Measurements from ENCODE around the gene KRT10. TPM values are rescaled to one million over a fixed set of nuclear protein-coding genes. Genes with fewer than 3 reads are reported as not detected.
A peak's percentile ranks its signal among the peaks of the same experiment; 100 is the strongest.

Gene KRT10
- total RNA-seq, 2 donors from 2014 or later, result 59.1 to 59.3 TPM

- DNase-seq, result no peak
- Mint-ChIP-seq H3K4me3 (no peak overlapping the region), H3K27ac (no peak overlapping the region), H3K27me3 (ENCODE audit: low read depth) (peaks cover 31% of the 10 kb centered on the region), H3K36me3 (ENCODE audit: insufficient read depth in 2 of 2) (no peaks in the 10 kb centered on the region), H3K4me1 (ENCODE audit: low read depth) (no peaks in the 10 kb centered on the region), H3K9me3 (no peaks in the 10 kb centered on the region)
- ATAC-seq (replicated peaks in 1 of 2), result no peak
Observed at GRCh38 chr17:40791787-40792436, 30.5 kb downstream of the KRT10 start.

- ATAC-seq (replicated peaks in 1 of 2) (no peak), DNase-seq (no peak)
- Mint-ChIP-seq H3K4me3 (no peak overlapping the region), H3K4me1 (ENCODE audit: low read depth) (no peaks in the 10 kb centered on the region), H3K9me3 (no peaks in the 10 kb centered on the region), H3K27me3 (ENCODE audit: low read depth) (peaks cover 25% of the 10 kb centered on the region), H3K36me3 (ENCODE audit: insufficient read depth in 2 of 2) (no peaks in the 10 kb centered on the region), H3K27ac (no peak overlapping the region)
Observed at GRCh38 chr17:40791111-40791510, 31.3 kb downstream of the KRT10 start.

- Mint-ChIP-seq H3K36me3 (ENCODE audit: insufficient read depth in 2 of 2) (no peaks in the 10 kb centered on the region), H3K4me3 (no peak within 1 kb of the TSS), H3K27me3 (ENCODE audit: low read depth) (peaks cover 29% of the 10 kb centered on the region), H3K9me3 (no peaks in the 10 kb centered on the region), H3K4me1 (ENCODE audit: low read depth) (peaks cover 9% of the 10 kb centered on the region), H3K27ac (no peak within 1 kb of the TSS)
- DNase-seq (no peak), ATAC-seq (replicated peaks in 1 of 2) (no peak)
Observed at GRCh38 chr17:40782450-40782849, 40.0 kb downstream of the KRT10 start, which contains the start of gene KRT27. TSS of gene KRT27 (minus strand) at chr17:40782550. CDS start at chr17:40782493, 57 bp downstream.

GRCh38 chr17:40779181-40779909 lies 43.1 kb downstream of the KRT10 start:
- Mint-ChIP-seq H3K27ac (no peak overlapping the region), H3K4me3 (peak overlapping the region; percentile 53 to 63), H3K36me3 (ENCODE audit: insufficient read depth in 2 of 2) (no peaks in the 10 kb centered on the region), H3K4me1 (ENCODE audit: low read depth) (peaks cover 9% of the 10 kb centered on the region), H3K27me3 (ENCODE audit: low read depth) (peaks cover 59% of the 10 kb centered on the region), H3K9me3 (no peaks in the 10 kb centered on the region)
- ATAC-seq (replicated peaks in 1 of 2) (peak in 1 of 2 donors; percentile 49), DNase-seq (peak; percentile 9 to 30)

GRCh38 chr17:40778461-40778860 lies 44.0 kb downstream of the KRT10 start:
- Mint-ChIP-seq H3K27me3 (ENCODE audit: low read depth) (peaks cover 62% of the 10 kb centered on the region), H3K27ac (no peak overlapping the region), H3K4me3 (no peak overlapping the region), H3K4me1 (ENCODE audit: low read depth) (peaks cover 9% of the 10 kb centered on the region), H3K9me3 (no peaks in the 10 kb centered on the region), H3K36me3 (ENCODE audit: insufficient read depth in 2 of 2) (no peaks in the 10 kb centered on the region)
- ATAC-seq (replicated peaks in 1 of 2) (no peak), DNase-seq (no peak)

- H3K9me3 Mint-ChIP-seq, result no peaks in the 10 kb centered on the region
- ATAC-seq (replicated peaks in 1 of 2) (no peak), DNase-seq (no peak)
- no peak overlapping the region for H3K27ac Mint-ChIP-seq
- H3K4me3 Mint-ChIP-seq, result no peak overlapping the region
- H3K36me3 Mint-ChIP-seq (ENCODE audit: insufficient read depth in 2 of 2), result no peaks in the 10 kb centered on the region
- H3K4me1 Mint-ChIP-seq (ENCODE audit: low read depth), result peaks cover 9% of the 10 kb centered on the region
- peaks cover 63% of the 10 kb centered on the region for H3K27me3 Mint-ChIP-seq (ENCODE audit: low read depth)
Observed at GRCh38 chr17:40777971-40778370, 44.4 kb downstream of the KRT10 start.

- Mint-ChIP-seq H3K9me3 (no peaks in the 10 kb centered on the region), H3K4me3 (no peak overlapping the region)
Observed at GRCh38 chr17:40777459-40777858, 45.0 kb downstream of the KRT10 start.

GRCh38 chr17:40775945-40776344 lies 46.5 kb downstream of the KRT10 start:
- no peak overlapping the region for H3K4me3 Mint-ChIP-seq
- ATAC-seq (replicated peaks in 1 of 2) (no peak), DNase-seq (no peak)
- H3K36me3 Mint-ChIP-seq (ENCODE audit: insufficient read depth in 2 of 2), result no peaks in the 10 kb centered on the region
- no peak overlapping the region for H3K27ac Mint-ChIP-seq
- peaks cover 9% of the 10 kb centered on the region for H3K4me1 Mint-ChIP-seq (ENCODE audit: low read depth)
- peaks cover 77% of the 10 kb centered on the region for H3K27me3 Mint-ChIP-seq (ENCODE audit: low read depth)
- no peaks in the 10 kb centered on the region for H3K9me3 Mint-ChIP-seq

More at GRCh38 chr17:40777459-40777858, 45.0 kb downstream of the KRT10 start:
- DNase-seq (no peak), ATAC-seq (replicated peaks in 1 of 2) (no peak)
- Mint-ChIP-seq H3K27ac (no peak overlapping the region), H3K4me1 (ENCODE audit: low read depth) (peaks cover 9% of the 10 kb centered on the region), H3K36me3 (ENCODE audit: insufficient read depth in 2 of 2) (no peaks in the 10 kb centered on the region), H3K27me3 (ENCODE audit: low read depth) (peaks cover 68% of the 10 kb centered on the region)

- H3K36me3 Mint-ChIP-seq (ENCODE audit: insufficient read depth in 2 of 2), result no peaks in the 10 kb centered on the region
- DNase-seq (no peak), ATAC-seq (replicated peaks in 1 of 2) (no peak)
- no peak within 1 kb of the TSS for H3K4me3 Mint-ChIP-seq
- no peaks in the 10 kb centered on the region for H3K9me3 Mint-ChIP-seq
- H3K27ac Mint-ChIP-seq, result no peak within 1 kb of the TSS
- no peaks in the 10 kb centered on the region for H3K4me1 Mint-ChIP-seq (ENCODE audit: low read depth)
- peaks cover 52% of the 10 kb centered on the region for H3K27me3 Mint-ChIP-seq (ENCODE audit: low read depth)
Observed at GRCh38 chr17:40772101-40772500, 50.3 kb downstream of the KRT10 start, which contains the start of gene KRT26. TSS of gene KRT26 (minus strand) at chr17:40772201. CDS start at chr17:40772113, 88 bp downstream.

Other genes with a start within 250 kb of the KRT10 start
- 100 to 1,000 TPM in 1 of 2 donors, 10 to 100 TPM in 1; 98.1 to 114 TPM for gene SMARCE1, start 174.8 kb downstream of the KRT10 start, total RNA-seq
- gene KRT222, start 157.4 kb downstream of the KRT10 start, total RNA-seq, result not detected
- gene KRT24, start 118.9 kb downstream of the KRT10 start, total RNA-seq, result not detected
- gene KRT25, start 67.3 kb downstream of the KRT10 start, total RNA-seq, result not detected
- not detected for gene KRT26, start 50.4 kb downstream of the KRT10 start, total RNA-seq
- not detected for gene KRT27, start 40.1 kb downstream of the KRT10 start, total RNA-seq
- gene KRT28, start 22.7 kb downstream of the KRT10 start, total RNA-seq, result not detected
- not detected for gene KRT12, start 44.6 kb upstream of the KRT10 start, total RNA-seq
- gene KRT20, start 62.6 kb upstream of the KRT10 start, total RNA-seq, result not detected
- gene KRT23, start 115.0 kb upstream of the KRT10 start, total RNA-seq, result not detected
- gene KRT39, start 144.3 kb upstream of the KRT10 start, total RNA-seq, result not detected
- gene KRT40, start 161.7 kb upstream of the KRT10 start, total RNA-seq, result not detected
- gene KRTAP3-3, start 171.6 kb upstream of the KRT10 start, total RNA-seq, result not detected
- gene KRTAP3-2, start 177.3 kb upstream of the KRT10 start, total RNA-seq, result not detected
- gene KRTAP3-1, start 186.5 kb upstream of the KRT10 start, total RNA-seq, result not detected
- gene KRTAP1-5, start 204.6 kb upstream of the KRT10 start, total RNA-seq, result not detected
- gene KRTAP1-4, start 207.6 kb upstream of the KRT10 start, total RNA-seq, result not detected
- gene KRTAP1-3, start 212.3 kb upstream of the KRT10 start, total RNA-seq, result not detected
- gene KRTAP1-1, start 218.8 kb upstream of the KRT10 start, total RNA-seq, result not detected
- gene KRTAP2-1, start 224.7 kb upstream of the KRT10 start, total RNA-seq, result not detected
- not detected for gene KRTAP2-2, start 232.6 kb upstream of the KRT10 start, total RNA-seq
- not detected for gene KRTAP2-3, start 237.5 kb upstream of the KRT10 start, total RNA-seq
- not detected for gene KRTAP2-4, start 243.3 kb upstream of the KRT10 start, total RNA-seq